Mesothelial cell of epicardium (in vitro differentiated cells): ENCODE results near the gene ALAS2. TPM values are rescaled to one million over a fixed set of nuclear protein-coding genes. Genes with fewer than 3 reads are reported as not detected.
A peak's percentile ranks its signal among the peaks of the same experiment; 100 is the strongest.
"Not testable (repeated sequence)": the region's sequence is repeated elsewhere in the genome, so short reads cannot be mapped to it uniquely, and the experiment has no call there.

Experiments used
- DNase-seq, 2 experiments: peaks; one replicate each; pipeline ENCODE4 v3.0.0; 2021; ENCODE audit warnings: low spot score in 2 of 2; ENCODE audit not compliant: unreplicated experiment in 2 of 2
- H3K27ac Mint-ChIP-seq: 2 replicates; pipeline ENCODE4 v1.8.0; 2021; ENCODE audit warnings: mixed read lengths
- H3K27me3 Mint-ChIP-seq: 2 replicates; pipeline ENCODE4 v1.8.0; 2021; ENCODE audit warnings: low read depth, mixed read lengths
- H3K36me3 Mint-ChIP-seq: 2 replicates; pipeline ENCODE4 v1.8.0; 2021; ENCODE audit warnings: mixed read lengths
- H3K4me1 Mint-ChIP-seq: 2 replicates; pipeline ENCODE4 v1.8.0; 2021; ENCODE audit warnings: mixed read lengths
- H3K4me3 Mint-ChIP-seq: 2 replicates; pipeline ENCODE4 v1.8.0; 2021; ENCODE audit warnings: mild to moderate bottlenecking, moderate library complexity, mixed read lengths
- H3K9me3 Mint-ChIP-seq: 2 replicates; pipeline ENCODE4 v1.8.0; 2021; ENCODE audit warnings: mixed read lengths
- total RNA-seq: library from RNA; stranded (reverse); gene quantifications from 3 replicates; pipeline ENCODE4 v1.2.1, GENCODE V29; 2021
- TF ChIP-seq, protein P1 (sequence below): fragments of 200-600 bp; sonication (generic); IDR thresholded peaks from one replicate; pipeline ENCODE4 v1.5.0; 2021; ENCODE audit warnings: antibody characterized with exemption; ENCODE audit not compliant: unreplicated experiment

ALAS2 gene
- total RNA-seq, 1 donor from 2014 or later: not detected

DNA sequence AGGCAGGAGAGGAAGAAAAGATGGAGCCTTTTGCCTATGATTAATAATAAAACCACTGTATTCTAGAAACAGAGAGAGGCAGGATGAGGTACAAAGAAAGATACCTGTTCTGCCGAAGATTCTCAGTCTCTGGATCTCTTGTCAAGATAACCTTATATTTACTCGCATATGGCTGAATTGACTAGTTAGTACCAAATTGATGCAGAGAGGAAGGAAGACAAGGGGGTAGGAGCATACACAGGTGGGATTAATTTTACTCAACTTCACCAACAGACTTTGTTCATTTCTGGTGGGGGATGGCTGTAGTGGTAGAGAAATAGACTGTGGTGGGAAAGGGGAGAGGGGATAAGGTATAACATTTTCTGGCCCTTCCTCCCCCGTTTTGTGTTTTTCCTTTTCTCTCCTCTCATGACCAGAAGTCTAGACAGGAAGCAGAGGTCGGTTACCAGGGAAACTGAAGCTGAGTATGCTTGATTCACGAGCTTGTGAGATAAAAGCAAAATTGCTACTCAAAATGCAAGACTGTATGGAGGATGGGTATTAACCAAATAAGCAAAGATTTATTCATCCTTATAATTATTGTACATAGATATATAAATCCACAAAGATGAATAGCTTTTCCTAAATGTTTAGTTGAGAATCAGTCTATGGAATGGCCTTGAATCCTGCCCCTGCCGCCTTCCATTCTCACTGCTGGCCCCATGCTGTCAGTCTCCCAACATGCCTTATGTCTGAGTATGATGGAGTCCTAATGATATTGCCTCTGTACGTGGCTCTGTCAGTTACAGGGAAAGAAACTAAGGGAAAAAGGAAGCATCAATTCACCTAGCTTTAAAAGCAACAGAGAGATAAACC, 26.3 kb upstream of the ALAS2 start:
- TF ChIP-seq, protein P1, sequence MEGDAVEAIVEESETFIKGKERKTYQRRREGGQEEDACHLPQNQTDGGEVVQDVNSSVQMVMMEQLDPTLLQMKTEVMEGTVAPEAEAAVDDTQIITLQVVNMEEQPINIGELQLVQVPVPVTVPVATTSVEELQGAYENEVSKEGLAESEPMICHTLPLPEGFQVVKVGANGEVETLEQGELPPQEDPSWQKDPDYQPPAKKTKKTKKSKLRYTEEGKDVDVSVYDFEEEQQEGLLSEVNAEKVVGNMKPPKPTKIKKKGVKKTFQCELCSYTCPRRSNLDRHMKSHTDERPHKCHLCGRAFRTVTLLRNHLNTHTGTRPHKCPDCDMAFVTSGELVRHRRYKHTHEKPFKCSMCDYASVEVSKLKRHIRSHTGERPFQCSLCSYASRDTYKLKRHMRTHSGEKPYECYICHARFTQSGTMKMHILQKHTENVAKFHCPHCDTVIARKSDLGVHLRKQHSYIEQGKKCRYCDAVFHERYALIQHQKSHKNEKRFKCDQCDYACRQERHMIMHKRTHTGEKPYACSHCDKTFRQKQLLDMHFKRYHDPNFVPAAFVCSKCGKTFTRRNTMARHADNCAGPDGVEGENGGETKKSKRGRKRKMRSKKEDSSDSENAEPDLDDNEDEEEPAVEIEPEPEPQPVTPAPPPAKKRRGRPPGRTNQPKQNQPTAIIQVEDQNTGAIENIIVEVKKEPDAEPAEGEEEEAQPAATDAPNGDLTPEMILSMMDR: no peak
- Mint-ChIP-seq H3K4me3 (peak overlapping the region; percentile 40), H3K27ac (peak overlapping the region; percentile 63), H3K36me3 (no peaks in the 10 kb centered on the region), H3K9me3 (peaks cover 25% of the 10 kb centered on the region), H3K4me1 (peaks cover 8% of the 10 kb centered on the region), H3K27me3 (peaks cover 4% of the 10 kb centered on the region)
- no peak for DNase-seq

GRCh38 chrX:55050599-55050998, 19.8 kb upstream of the ALAS2 start:
- not testable (repeated sequence) for H3K27ac Mint-ChIP-seq, H3K4me1 Mint-ChIP-seq, H3K27me3 Mint-ChIP-seq, H3K36me3 Mint-ChIP-seq, H3K4me3 Mint-ChIP-seq, DNase-seq
- peaks cover 41% of the 10 kb centered on the region for H3K9me3 Mint-ChIP-seq

DNA sequence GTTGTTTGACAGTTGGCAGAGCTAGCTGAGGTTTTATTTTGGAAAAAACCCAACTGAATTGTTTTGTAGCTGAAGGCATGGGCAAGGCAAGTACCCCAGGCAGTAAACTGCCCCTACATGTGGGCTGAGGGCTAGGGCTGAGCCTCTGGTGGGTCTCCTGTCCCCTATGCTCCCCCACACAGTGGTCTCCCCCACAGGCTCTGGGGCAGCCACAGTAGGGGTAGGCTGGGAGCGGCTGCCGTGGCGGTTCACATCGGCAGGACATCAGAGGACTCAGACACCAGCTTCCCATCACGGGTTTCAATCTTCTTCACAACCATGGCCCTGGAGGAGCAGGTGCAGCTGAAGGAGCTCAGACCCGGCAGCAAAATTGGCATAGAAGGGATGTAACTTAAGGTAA, 10.7 kb upstream of the ALAS2 start:
- H3K4me3 Mint-ChIP-seq: no peak overlapping the region
- H3K4me1 Mint-ChIP-seq: no peaks in the 10 kb centered on the region
- H3K27me3 Mint-ChIP-seq: no peaks in the 10 kb centered on the region
- DNase-seq: no peak
- H3K27ac Mint-ChIP-seq: no peak overlapping the region
- TF ChIP-seq, protein P1: no peak
- H3K9me3 Mint-ChIP-seq: peaks cover 24% of the 10 kb centered on the region
- H3K36me3 Mint-ChIP-seq: no peaks in the 10 kb centered on the region

DNA sequence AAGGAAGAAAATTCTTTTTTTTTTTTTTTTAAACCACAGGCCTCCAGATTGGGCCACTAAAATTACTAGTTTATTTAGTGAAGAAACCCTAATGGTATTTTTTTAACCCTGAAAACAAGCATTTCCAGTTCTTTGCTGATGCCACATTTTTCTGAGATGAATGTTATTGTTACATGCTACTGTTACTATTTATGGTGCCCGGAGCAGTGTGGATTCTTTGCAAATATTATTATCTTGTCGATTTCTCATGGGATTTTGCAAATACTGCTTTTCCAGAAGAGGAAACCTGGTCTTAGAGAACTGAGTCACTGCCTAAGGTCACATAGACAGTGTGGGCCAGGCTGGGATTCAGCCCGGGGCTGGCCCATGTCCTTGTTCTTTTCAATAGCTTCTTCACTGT, 8.7 kb upstream of the ALAS2 start:
- TF ChIP-seq, protein P1: no peak
- Mint-ChIP-seq H3K4me1 (no peaks in the 10 kb centered on the region), H3K27me3 (no peaks in the 10 kb centered on the region), H3K9me3 (peaks cover 24% of the 10 kb centered on the region), H3K36me3 (no peaks in the 10 kb centered on the region), H3K4me3 (no peak overlapping the region), H3K27ac (no peak overlapping the region)
- no peak for DNase-seq

DNA sequence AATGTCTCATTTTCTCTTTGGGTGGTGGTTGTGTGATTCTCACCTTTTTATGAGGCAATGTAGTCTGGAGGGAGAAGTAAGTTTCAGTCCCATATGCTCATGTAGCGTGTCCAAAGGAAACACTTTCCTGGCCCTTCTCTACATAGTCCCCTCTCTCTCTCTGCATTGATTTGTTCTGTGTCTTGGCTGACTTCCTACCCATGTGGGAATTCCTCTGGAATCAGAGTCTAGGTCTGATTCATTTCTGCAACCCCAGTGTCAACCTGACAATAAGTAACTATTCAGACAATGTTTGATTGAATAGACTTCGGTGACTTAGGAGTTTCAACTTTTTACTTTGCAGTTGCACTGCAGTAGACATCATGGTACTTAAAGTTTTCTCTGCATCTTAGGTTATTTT, 2.7 kb upstream of the ALAS2 start:
- H3K9me3 Mint-ChIP-seq: peaks cover 21% of the 10 kb centered on the region
- DNase-seq: no peak
- H3K4me1 Mint-ChIP-seq: no peaks in the 10 kb centered on the region
- H3K27me3 Mint-ChIP-seq: no peaks in the 10 kb centered on the region
- H3K27ac Mint-ChIP-seq: no peak overlapping the region
- TF ChIP-seq, protein P1: no peak
- no peak overlapping the region for H3K4me3 Mint-ChIP-seq
- H3K36me3 Mint-ChIP-seq: no peaks in the 10 kb centered on the region

GRCh38 chrX:55029291-55029690, 1.5 kb downstream of the ALAS2 start:
- no peak overlapping the region for H3K4me3 Mint-ChIP-seq
- no peaks in the 10 kb centered on the region for H3K36me3 Mint-ChIP-seq
- no peak for DNase-seq
- H3K9me3 Mint-ChIP-seq: peaks cover 23% of the 10 kb centered on the region
- no peak overlapping the region for H3K27ac Mint-ChIP-seq
- H3K27me3 Mint-ChIP-seq: no peaks in the 10 kb centered on the region
- TF ChIP-seq, protein P1: no peak
- H3K4me1 Mint-ChIP-seq: no peaks in the 10 kb centered on the region
